ENCODE results near the gene NNT. TPM values are rescaled to one million over a fixed set of nuclear protein-coding genes. Genes with fewer than 3 reads are reported as not detected.
"Not testable (repeated sequence)": the region's sequence is repeated elsewhere in the genome, so short reads cannot be mapped to it uniquely, and the experiment has no call there.

NNT gene
- total RNA-seq, 1 donor from 2014 or later = 84.6 TPM

- no peak for DNase-seq
Measured at GRCh38 chr5:43728581-43728980, 125.6 kb downstream of the NNT start.

GRCh38 chr5:43729846-43730478 is 127.0 kb downstream of the NNT start:
- peak; percentile 37 for DNase-seq

GRCh38 chr5:43730832-43731342 is 127.9 kb downstream of the NNT start:
- no peak for DNase-seq

GRCh38 chr5:43731573-43731972 is 128.6 kb downstream of the NNT start:
- DNase-seq = no peak

GRCh38 chr5:43745923-43746548 is 143.1 kb downstream of the NNT start:
- DNase-seq = not testable (repeated sequence)

GRCh38 chr5:43750809-43751208 is 147.8 kb downstream of the NNT start:
- no peak for DNase-seq

GRCh38 chr5:43753069-43753468 is 150.1 kb downstream of the NNT start:
- no peak for DNase-seq

Other genes with a start within 250 kb of the NNT start
- 1.2 and 3.6 TPM in 2 replicates for gene CCL28, start 190.8 kb upstream of the NNT start, total RNA-seq
- 5.8 and 10.2 TPM in 2 replicates for gene TMEM267, start 119.3 kb upstream of the NNT start, total RNA-seq
- 2.4 and 4.7 TPM in 2 replicates for gene C5orf34, start 88.0 kb upstream of the NNT start, total RNA-seq
- 88.2 and 139 TPM in 2 replicates for gene PAIP1, start 46.1 kb upstream of the NNT start, total RNA-seq